OCI-LY1 (cell line): ENCODE results near the gene ALAD.
A peak's percentile ranks its signal among the peaks of the same experiment; 100 is the strongest.

Source experiments
- H2AFZ ChIP-seq: fragments of 200-600 bp; sonication (generic), shearing (Covaris generic); 2 replicates; pipeline ENCODE4 v1.6.0; 2014; ENCODE audit warnings: antibody characterized with exemption, mild to moderate bottlenecking, low read length
- H3F3A ChIP-seq: fragments of 200-600 bp; sonication (generic), shearing (Covaris generic); 2 replicates; pipeline ENCODE4 v1.6.0; 2014; ENCODE audit warnings: mild to moderate bottlenecking, antibody characterized with exemption, low read length, moderate library complexity; ENCODE audit not compliant: insufficient read depth
- H3K27ac ChIP-seq: fragments of 200-600 bp; sonication (generic); 2 replicates; pipeline ENCODE4 v1.5.1; 2014; ENCODE audit warnings: low read length, mixed run types, mild to moderate bottlenecking, low read depth; ENCODE audit not compliant: poor library complexity, severe bottlenecking
- H3K27me3 ChIP-seq: fragments of 200-600 bp; sonication (generic); 2 replicates; pipeline ENCODE4 v1.6.0; 2014; ENCODE audit warnings: antibody characterized with exemption, mild to moderate bottlenecking, low read length, moderate library complexity; ENCODE audit not compliant: insufficient read depth
- H3K36me3 ChIP-seq: fragments of 200-600 bp; sonication (generic); 2 replicates; pipeline ENCODE4 v1.6.1; 2014; ENCODE audit warnings: mild to moderate bottlenecking, antibody characterized with exemption, low read length, moderate library complexity, mixed read lengths; ENCODE audit not compliant: insufficient read depth
- H3K4me1 ChIP-seq: fragments of 200-600 bp; sonication (generic); 2 replicates; pipeline ENCODE4 v1.5.1; 2014; ENCODE audit warnings: mild to moderate bottlenecking, low read length, moderate library complexity; ENCODE audit not compliant: insufficient read depth, severe bottlenecking
- H3K4me2 ChIP-seq: fragments of 200-600 bp; sonication (generic), shearing (Covaris generic); 2 replicates; pipeline ENCODE4 v1.6.1; 2014; ENCODE audit warnings: low read length
- H3K4me3 ChIP-seq: fragments of 200-600 bp; sonication (generic); 2 replicates; pipeline ENCODE4 v1.5.1; 2014; ENCODE audit warnings: low read length, low read depth, mild to moderate bottlenecking, mixed read lengths; ENCODE audit not compliant: poor library complexity, severe bottlenecking
- H3K79me2 ChIP-seq: fragments of 200-600 bp; shearing (Covaris generic); 2 replicates; pipeline ENCODE4 v1.6.1; 2016; ENCODE audit warnings: mixed run types, low read length, mixed read lengths; ENCODE audit not compliant: insufficient read depth
- H3K9ac ChIP-seq: fragments of 200-600 bp; sonication (generic), shearing (Covaris generic); 2 replicates; pipeline ENCODE4 v1.6.1; 2014; ENCODE audit warnings: mild to moderate bottlenecking, low read length, mixed read lengths
- H3K9me2 ChIP-seq: fragments of 200-600 bp; sonication (generic), shearing (Covaris generic); 2 replicates; pipeline ENCODE4 v1.6.1; 2014; ENCODE audit warnings: low read depth, mild to moderate bottlenecking, low read length, mixed read lengths
- H3K9me3 ChIP-seq: fragments of 200-600 bp; shearing (Covaris generic); 2 replicates; pipeline ENCODE4 v1.6.1; 2014; ENCODE audit warnings: low read length, mixed read lengths
- H4K20me1 ChIP-seq: fragments of 200-600 bp; sonication (generic), shearing (Covaris generic); 2 replicates; pipeline ENCODE4 v1.6.0; 2016; ENCODE audit warnings: mild to moderate bottlenecking, low read length; ENCODE audit not compliant: insufficient read depth
- EZH2 ChIP-seq: fragments of 200-600 bp; sonication (generic), shearing (Covaris generic); IDR thresholded peaks from 2 replicates; pipeline ENCODE4 v1.8.0; 2017; ENCODE audit warnings: borderline replicate concordance, mixed run types, mild to moderate bottlenecking, antibody characterized with exemption, low read length, moderate library complexity, mixed read lengths
- TF ChIP-seq, protein P1 (sequence below): fragments of 200-600 bp; sonication (generic), shearing (Covaris generic); IDR thresholded peaks from 2 replicates; pipeline ENCODE4 v1.5.1; 2017; ENCODE audit warnings: mild to moderate bottlenecking, antibody characterized with exemption, low read length, moderate library complexity, mixed read lengths

The ALAD gene

DNA sequence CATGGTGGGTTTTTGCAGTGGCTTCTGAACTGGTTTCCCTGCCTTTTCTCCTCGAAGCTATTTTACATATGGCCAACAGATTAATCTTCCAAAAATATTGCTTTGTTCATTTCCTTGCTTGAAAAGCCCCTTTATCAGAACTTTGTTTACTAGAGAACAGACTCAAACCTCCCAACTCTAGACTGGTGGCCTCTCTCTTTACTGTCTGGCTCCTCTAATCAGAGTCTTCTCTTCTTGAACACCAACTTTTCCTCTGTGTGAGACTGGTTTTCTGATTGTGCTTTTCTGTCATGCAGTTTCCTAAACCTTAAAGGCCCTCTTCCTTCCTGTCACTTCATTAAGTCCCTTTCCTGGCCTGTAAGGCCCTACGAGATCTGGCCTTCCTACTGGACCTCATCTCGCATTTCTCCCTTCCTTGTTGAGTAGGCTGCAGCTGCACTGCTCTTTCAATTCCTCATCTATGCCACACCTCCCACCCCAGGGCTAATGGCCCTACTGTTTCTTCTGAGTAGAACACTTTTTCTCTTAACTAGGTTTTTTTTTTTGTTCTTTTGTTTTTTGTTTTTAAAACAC is 15.2 kb upstream of the ALAD start:
- H3K4me3 ChIP-seq: no peak overlapping the region
- no peaks in the 10 kb centered on the region for H4K20me1 ChIP-seq
- peak overlapping the region; percentile 37; the same call in 1 of the 2 replicates for H2AFZ ChIP-seq
- H3K27me3 ChIP-seq: no peaks in the 10 kb centered on the region
- no peak overlapping the region; the same call in 1 of the 2 replicates for H3K4me2 ChIP-seq
- H3F3A ChIP-seq: no peaks in the 10 kb centered on the region
- TF ChIP-seq, protein P1, sequence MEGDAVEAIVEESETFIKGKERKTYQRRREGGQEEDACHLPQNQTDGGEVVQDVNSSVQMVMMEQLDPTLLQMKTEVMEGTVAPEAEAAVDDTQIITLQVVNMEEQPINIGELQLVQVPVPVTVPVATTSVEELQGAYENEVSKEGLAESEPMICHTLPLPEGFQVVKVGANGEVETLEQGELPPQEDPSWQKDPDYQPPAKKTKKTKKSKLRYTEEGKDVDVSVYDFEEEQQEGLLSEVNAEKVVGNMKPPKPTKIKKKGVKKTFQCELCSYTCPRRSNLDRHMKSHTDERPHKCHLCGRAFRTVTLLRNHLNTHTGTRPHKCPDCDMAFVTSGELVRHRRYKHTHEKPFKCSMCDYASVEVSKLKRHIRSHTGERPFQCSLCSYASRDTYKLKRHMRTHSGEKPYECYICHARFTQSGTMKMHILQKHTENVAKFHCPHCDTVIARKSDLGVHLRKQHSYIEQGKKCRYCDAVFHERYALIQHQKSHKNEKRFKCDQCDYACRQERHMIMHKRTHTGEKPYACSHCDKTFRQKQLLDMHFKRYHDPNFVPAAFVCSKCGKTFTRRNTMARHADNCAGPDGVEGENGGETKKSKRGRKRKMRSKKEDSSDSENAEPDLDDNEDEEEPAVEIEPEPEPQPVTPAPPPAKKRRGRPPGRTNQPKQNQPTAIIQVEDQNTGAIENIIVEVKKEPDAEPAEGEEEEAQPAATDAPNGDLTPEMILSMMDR: no peak
- no peak for TF ChIP-seq EZH2
- H3K36me3 ChIP-seq: no peaks in the 10 kb centered on the region
- peaks cover 23% of the 10 kb centered on the region for H3K4me1 ChIP-seq
- H3K9me3 ChIP-seq: no peaks in the 10 kb centered on the region
- H3K9ac ChIP-seq: no peak overlapping the region
- H3K9me2 ChIP-seq: no peaks in the 10 kb centered on the region
- H3K79me2 ChIP-seq: no peaks in the 10 kb centered on the region
- peak overlapping the region; percentile 32 for H3K27ac ChIP-seq

DNA sequence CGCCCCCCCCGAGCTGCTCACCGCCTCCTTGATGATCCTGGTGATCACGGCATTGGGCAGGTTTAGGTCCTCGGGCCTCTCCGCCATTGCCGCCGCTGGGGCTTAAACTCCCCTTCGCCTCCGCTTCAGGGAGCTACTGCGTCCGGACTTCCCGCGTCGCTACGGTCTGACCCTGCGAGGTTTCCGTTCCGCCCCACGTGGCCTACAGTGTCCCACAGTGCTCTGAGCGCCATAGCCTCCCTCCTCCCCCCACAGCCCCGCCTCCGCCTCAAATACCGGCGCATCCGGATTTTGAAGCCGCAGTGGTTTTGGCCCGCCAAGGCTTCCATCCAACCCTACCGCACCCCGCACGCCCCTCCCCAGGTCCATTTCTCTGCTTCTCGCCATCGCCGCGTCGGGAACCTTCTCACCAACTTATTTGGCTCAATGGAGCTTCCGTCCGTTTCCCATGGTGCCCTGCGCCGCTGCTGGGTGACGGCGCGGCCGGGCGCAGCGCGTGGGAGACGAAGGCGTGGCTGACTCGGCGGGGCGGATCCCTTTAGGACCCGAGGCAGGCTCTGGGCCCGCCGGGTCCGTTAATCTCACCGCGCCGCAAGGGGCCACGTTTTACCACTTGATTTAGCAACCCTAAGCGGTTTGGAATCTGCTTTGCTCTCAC is 9.3 kb upstream of the ALAD start, which contains the start of the genes C9orf43 and POLE3:
Gene C9orf43, plus strand, starts transcription at position 541 of the 658 bp plus-strand sequence. CDS start 2,747 bp downstream, outside the sequence.
Gene POLE3, minus strand, starts transcription at position 469 of the 658 bp plus-strand sequence. Its CDS starts 382 bp downstream, at position 87.
- H3K9me2 ChIP-seq: no peaks in the 10 kb centered on the region
- H3K27ac ChIP-seq: peak within 1 kb of the TSS; percentile 89
- TF ChIP-seq, protein P1: no peak
- TF ChIP-seq EZH2: no peak
- H3K79me2 ChIP-seq: peaks cover 8% of the 10 kb centered on the region
- H3F3A ChIP-seq: peaks cover 3% of the 10 kb centered on the region; the same call in 1 of the 2 replicates
- no peaks in the 10 kb centered on the region for H4K20me1 ChIP-seq
- H3K36me3 ChIP-seq: peaks cover 30% of the 10 kb centered on the region
- H3K4me3 ChIP-seq: peak within 1 kb of the TSS; percentile 88
- H3K4me2 ChIP-seq: peak within 1 kb of the TSS; percentile 78
- H2AFZ ChIP-seq: no peak within 1 kb of the TSS; the same call in 1 of the 2 replicates
- H3K9me3 ChIP-seq: no peaks in the 10 kb centered on the region
- H3K27me3 ChIP-seq: no peaks in the 10 kb centered on the region
- peaks cover 36% of the 10 kb centered on the region for H3K4me1 ChIP-seq
- peak within 1 kb of the TSS; percentile 100 for H3K9ac ChIP-seq

DNA sequence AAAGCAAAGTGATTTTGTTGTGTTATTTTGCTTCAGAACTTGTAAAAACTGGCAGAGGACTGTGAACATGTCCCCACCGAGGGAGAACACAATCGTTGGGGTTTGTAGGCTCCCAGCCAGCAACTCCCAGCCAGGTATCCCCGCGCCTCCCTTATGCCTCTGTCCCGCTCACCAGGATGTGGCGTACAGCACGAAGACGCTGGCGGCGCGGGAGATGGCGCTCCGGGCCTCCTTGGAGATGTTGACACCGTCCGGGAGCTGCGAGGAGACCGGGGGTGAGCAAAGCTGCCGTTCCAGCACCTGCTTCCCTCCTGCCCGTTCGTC is 8.8 kb upstream of the ALAD start:
- peaks cover 3% of the 10 kb centered on the region; the same call in 1 of the 2 replicates for H3F3A ChIP-seq
- peak overlapping the region; percentile 78 for H3K4me2 ChIP-seq
- H3K36me3 ChIP-seq: peaks cover 30% of the 10 kb centered on the region
- peaks cover 8% of the 10 kb centered on the region for H3K79me2 ChIP-seq
- H4K20me1 ChIP-seq: no peaks in the 10 kb centered on the region
- no peaks in the 10 kb centered on the region for H3K9me3 ChIP-seq
- H3K27me3 ChIP-seq: no peaks in the 10 kb centered on the region
- H3K9ac ChIP-seq: peak overlapping the region; percentile 100
- no peak overlapping the region for H2AFZ ChIP-seq
- H3K4me3 ChIP-seq: peak overlapping the region; percentile 88
- no peak for TF ChIP-seq EZH2
- TF ChIP-seq, protein P1: no peak
- peaks cover 36% of the 10 kb centered on the region for H3K4me1 ChIP-seq
- H3K9me2 ChIP-seq: no peaks in the 10 kb centered on the region
- peak overlapping the region; percentile 89 for H3K27ac ChIP-seq
